NCI-H2081 (cell line): ENCODE measurements around the gene MFAP5.
"Not testable (repeated sequence)": the region's sequence is repeated elsewhere in the genome, so short reads cannot be mapped to it uniquely, and the experiment has no call there.

Experiments used
- DNase-seq, 2 experiments: peaks; one replicate each; lab custom pipeline; 2025; lab: John Stamatoyannopoulos, UW

The MFAP5 gene

DNA sequence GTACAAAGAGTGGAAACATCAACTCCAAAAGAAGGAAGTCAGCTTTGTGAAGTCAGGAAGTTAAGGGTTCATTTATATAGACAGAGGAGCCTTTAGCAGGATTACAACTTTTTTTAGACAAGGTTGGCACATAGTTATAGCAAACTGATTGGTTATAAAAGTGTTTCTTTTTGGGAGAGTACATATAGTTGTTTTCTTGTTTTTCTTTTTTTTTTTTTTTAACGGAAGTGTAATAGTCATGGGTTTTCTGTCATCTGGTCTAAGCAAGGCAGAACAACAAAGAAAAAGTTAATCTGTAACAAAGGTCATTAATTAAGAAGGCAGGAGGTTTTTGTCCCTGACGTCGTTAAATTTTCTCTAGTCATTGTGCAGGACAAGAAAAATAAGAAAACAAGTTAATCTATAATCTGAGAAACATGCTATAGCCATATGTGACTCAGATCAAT is 13.0 kb upstream of the MFAP5 start:
- no peak for DNase-seq

GRCh38 chr12:8672381-8672780 is 9.8 kb upstream of the MFAP5 start:
- no peak for DNase-seq

DNA sequence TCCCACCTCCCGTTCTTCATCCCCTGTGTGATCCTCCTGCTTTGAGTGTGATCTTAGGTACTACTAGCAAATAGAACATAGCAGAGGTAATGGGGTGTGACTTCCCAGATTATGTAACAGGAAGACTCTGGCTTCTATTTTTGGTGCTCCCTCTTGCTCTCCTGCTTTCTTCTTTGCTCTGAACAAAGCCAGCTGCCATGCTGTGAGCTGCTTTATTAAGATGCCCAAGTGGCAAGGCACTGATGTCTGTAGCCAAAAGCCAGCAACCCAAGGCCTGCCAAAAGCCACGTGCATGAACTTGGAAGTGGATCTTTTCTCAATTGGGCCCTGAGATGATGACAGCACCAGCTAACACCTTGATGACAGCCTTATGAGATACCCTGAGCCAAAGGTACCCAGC is 5.8 kb upstream of the MFAP5 start:
- DNase-seq, result no peak

- DNase-seq, result no peak
Measured at GRCh38 chr12:8667270-8667669, 4.6 kb upstream of the MFAP5 start.

GRCh38 chr12:8665759-8666158 is 3.1 kb upstream of the MFAP5 start:
- DNase-seq, result no peak

DNA sequence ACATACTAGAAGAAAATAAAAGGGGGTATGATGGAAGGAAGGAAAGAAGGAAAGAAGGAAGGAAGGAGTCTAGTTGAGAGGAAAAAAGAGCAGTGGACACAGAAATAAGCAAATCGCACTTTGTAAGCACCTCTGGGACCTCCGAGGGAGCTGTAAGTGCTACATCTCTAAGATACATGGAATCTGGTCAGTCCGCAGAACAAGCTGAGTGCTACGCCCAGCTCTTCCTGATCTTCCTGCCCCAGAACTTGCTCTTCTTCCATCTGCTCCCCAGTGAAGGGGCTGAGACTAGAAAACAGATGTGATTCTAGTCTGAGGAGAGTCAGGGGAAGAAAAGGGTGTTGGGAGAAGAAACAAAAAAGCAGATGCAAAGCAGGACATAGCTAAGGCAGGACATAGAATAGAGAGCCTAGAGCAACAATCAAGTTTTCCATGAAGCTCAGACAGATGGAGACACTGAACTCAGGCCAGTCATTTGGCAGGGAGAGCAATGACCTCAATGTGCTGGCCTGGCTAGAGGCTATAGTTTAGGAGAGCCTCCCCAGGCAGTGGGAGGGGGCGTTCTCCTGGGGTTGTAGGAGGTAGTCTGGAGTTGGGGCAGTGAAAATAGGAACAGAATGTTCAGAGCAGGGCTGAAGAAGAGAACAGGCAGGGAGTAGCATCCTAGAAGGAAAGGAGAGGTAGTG is 1.7 kb upstream of the MFAP5 start:
- DNase-seq, result no peak

DNA sequence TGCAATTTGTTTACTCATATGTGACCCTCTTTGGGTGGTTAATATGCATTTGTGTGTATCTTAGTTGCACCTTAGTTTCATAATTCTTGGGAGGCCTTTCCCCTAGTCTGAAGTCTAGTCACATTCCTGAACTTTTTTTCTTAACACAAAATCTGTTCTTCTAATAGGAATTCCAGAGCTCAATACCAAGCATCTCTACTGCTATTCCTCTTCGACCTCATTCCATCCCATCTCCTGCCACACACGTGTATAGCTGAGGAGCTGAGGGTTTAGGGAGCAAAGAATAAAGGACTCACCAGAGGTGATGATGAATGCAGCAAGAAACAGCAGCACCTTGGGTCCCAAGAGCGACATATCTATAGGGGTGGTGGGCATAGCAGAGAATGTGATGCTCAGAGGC is 875 bp downstream of the MFAP5 start:
- no peak for DNase-seq

DNA sequence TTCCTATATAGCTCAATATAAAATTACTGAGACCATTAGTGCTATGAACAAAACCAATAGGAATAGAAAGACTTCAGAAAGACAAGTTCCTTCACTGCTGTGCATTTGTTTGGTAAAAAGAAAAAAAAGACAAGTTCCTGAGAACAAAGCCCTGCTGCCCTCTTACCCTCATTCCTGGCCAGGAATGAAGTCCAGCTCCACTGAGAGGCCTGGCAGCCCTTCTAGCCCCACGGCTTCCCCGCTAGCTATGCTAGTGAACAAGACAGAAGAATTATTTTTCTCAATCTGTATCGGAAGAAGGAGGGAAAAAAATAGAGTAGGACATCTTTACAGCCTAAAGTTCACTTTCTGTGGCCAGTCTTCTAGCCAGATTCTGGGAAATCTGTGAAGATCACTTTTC is 1.6 kb downstream of the MFAP5 start:
- no peak for DNase-seq

DNA sequence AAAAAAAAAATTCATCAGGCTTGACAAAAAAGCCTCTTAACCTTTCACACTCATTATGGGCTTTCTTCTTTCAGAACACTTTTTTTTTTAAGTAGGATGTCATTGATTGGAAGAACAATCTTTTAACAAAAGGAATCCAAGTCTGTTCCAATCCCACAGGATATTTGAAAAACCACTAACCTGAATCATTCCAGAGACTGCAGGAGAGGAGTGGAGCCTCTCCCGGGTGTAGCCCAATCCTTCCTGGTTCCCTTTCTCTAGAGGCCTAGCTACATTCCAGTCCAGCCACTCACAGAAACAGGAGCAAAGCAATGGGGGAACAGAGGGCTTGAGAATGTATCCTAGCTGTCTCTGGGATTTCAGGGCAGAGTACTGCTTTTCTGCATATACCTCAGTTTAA is 4.3 kb downstream of the MFAP5 start:
- DNase-seq, result no peak

DNA sequence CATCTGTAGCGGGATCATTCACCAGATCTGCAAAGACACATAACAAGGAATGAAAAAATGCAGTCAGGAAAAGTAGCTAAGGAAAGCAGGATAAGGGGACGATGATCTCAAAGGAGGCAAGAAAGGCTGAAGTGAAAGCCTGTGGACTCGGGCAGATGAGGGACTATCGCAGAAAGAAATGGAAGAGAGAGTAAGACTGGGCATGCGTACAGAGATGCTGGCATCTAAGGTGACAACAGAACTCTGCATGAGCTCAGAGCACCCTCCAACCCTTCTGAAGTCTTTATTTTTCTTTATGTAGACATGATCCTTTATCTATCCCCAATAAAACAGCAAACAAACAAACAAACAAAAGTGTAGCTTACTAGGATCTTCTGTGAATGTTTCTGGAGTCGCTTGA is 7.2 kb downstream of the MFAP5 start:
- DNase-seq, result no peak

DNA sequence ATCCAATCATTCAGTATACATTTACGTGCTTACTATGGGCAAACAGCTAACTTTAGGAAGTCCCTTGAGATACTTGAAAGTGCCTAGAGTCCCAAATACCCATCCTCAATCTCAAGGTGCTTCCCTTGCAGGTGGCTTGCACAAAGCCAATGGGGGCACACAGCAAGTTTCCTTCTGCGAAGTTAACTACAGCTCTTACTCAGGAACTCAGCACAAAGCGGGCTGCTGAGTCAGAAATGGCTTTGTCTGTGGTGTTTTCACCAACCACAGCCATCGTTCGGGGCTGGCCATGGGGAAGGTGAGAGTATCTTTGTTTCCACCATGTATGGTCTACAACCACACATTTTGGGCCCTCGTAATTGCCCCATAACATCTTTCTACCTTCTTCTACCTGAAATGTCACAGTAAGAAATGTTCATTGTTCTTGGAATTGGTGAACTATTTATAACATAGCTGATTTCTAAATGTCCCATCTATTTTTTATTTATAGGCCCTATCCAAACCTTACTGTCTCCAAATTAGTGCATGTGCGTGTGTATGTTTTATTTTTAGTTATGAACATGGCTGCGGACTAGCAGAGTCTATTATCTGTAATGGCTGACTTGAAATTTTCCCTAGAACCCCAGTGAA is 13.9 kb downstream of the MFAP5 start:
- no peak for DNase-seq

- no peak for DNase-seq
Measured at GRCh38 chr12:8647968-8648367, 14.7 kb downstream of the MFAP5 start.

GRCh38 chr12:8644345-8645248 is 18.0 kb downstream of the MFAP5 start:
- DNase-seq, result no peak

GRCh38 chr12:8642775-8643174 is 19.9 kb downstream of the MFAP5 start:
- DNase-seq, result no peak

DNA sequence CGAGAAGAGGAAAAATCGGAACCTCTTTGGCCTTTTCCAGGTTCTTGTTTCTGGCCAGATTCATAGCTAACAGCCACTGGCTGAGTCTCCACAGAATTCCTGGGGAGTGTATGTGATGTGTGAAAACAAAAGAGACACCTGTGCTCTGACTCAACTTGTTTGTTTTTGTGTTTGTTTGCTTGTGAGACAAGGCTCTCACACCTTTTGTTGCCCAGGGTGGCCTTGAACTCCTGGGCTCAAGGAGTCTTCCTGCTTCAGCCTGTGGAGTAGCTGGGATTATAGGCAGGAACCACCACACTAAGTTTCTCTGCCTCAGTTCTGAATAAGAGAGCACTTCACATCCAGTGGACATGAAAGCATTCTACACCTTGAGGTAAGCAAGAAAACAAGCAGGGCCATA is 22.7 kb downstream of the MFAP5 start:
- no peak for DNase-seq

- no peak for DNase-seq
Measured at GRCh38 chr12:8638951-8639350, 23.7 kb downstream of the MFAP5 start.

DNA sequence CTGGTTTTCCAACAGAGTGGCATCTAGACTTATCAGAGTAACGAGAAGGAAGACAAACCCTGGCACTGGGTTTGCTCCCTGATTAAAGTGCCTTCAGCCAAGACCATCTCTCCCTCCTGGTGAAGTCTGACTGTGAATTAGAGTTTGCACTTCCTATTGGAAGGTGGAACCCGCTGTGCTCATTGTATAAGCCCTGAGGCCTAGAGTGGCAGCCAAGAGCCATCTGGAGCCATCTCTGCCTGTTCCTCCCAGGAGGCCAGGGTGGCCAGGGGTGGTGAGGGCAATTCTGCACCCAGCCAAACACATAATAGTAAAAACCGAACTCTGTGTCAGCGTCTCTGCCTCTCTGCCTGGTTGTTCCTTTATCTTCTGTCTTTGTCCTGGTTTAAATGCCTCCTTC is 25.0 kb downstream of the MFAP5 start:
- peak in 1 of 2 experiments; percentile 40 for DNase-seq

DNA sequence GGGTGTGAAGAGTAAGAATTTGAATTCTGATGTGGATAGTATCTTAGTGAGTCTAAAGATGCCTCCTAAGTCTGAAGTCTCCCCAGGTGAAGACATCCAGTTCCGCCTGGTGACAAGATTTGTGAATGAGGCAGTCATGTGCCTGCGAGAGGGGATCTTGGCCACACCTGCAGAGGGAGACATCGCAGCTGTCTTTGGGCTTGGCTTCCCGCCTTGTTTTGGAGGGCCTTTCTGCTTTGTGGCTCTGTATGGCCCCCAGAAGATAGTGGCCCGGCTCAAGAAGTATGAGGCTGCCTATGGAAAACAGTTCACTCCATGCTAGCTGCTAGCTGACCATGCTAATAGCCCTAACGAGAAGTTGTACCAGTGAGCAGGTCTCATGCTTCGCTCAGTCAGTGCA is 25.4 kb downstream of the MFAP5 start:
- no peak for DNase-seq

DNA sequence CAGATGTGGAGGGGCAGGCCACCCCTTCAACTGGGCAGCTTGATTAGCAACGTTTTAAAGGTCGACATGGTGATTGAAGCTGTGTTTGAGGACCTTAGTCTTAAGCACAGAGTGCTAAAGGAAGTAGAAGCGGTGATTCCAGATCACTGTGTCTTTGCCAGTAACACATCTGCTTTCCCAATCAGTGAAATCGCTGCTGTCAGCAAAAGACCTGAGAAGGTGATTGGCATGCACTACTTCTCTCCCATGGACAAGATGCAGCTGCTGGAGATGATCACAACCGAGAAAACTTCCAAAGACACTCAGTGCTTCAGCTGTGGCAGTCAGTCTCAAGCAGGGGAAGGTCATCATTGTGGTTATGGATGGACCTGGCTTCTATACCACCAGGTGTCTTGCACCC is 26.0 kb downstream of the MFAP5 start:
- DNase-seq, result no peak

GRCh38 chr12:8636007-8636346 is 26.6 kb downstream of the MFAP5 start:
- DNase-seq, result not testable (repeated sequence)

- DNase-seq, result not testable (repeated sequence)
Measured at GRCh38 chr12:8635342-8636006, 27.2 kb downstream of the MFAP5 start.

- DNase-seq, result no peak
Measured at GRCh38 chr12:8630131-8630530, 32.5 kb downstream of the MFAP5 start.
